Cerebellar cortex (tissue), 1 donor: ENCODE measurements around the gene KMO.
A peak's percentile ranks its signal among the peaks of the same experiment; 100 is the strongest.

ENCODE experiments used
- DNase-seq: peaks from one replicate; pipeline ENCODE4 v3.0.0-alpha.2; 2015; ENCODE audit warnings: low spot score

Gene KMO

DNA sequence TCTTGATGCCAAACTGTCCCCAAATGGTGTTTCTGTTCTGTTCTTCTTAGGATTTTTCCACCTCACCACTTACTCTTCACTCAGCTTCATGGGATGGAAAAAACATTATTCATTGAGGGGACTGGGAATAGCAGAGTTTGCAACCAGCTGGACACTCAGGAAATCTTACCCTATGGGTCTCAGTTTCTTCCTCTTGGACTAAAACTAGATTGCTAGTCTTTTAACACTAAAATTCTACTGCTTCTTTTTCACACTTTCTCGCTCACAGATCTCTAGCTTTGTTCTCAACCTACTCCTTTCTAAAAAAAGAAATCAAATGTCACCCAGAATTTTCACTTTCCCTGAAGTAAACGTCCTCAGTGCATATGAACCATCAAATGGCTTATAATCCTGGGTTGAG is 4.8 kb downstream of the KMO start:
- DNase-seq, result no peak

GRCh38 chr1:241542199-241542907 is 10.2 kb downstream of the KMO start:
- no peak for DNase-seq

- no peak for DNase-seq
These were observed 15.8 kb downstream of the KMO start for GRCh38 chr1:241548008-241548407.

DNA sequence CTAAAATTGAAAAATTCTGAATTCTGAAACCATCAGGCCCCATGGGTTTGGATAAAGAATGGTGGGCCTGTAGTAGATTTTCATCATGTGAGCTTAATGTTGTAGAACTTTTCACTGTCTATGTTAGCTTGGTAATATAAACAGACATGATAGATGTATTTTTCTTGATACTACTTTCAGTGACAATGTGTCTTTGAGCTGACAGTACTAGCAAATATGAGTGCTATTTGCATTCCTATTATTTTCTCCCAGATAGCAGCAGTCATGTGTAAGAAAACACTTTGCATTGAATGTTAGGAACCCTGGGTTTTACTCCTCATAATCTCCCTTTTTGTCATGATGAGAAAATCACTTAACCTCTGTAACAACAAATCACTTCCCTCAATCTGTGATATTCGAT is 18.1 kb downstream of the KMO start:
- no peak for DNase-seq

GRCh38 chr1:241551759-241552638 is 19.8 kb downstream of the KMO start:
- no peak for DNase-seq

DNA sequence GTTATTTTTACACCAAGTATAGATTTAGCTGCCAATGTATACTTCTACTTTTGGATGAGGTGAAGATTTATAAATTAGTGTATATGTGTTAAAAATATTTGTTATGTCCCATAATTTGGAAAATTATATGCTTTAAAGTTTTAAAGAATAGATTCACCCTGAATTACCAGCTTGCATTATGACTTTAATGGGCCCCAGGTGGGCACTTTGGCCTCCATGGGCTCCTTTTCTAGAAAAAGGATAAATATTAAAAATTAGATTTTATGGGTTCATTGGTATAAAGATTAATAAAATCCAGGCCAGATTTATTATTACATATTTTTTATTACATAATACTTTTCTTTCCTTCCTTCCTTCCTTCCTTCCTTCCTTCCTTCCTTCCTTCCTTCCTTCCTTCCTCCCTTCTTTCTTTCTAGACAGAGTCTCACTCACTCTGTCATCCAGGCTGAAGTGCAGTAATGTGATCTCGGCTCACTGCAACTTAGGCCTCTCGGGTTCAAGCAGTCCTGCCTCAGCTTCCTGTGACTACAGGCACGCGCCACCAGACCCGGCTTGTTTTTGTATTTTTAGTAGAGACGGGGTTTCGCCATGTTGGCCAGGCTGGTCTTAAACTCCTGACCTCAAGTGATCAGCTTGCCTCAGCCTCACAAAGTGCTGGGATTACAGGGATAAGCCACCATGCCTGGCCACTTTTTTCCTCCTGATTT is 21.9 kb downstream of the KMO start:
- DNase-seq, result no peak

DNA sequence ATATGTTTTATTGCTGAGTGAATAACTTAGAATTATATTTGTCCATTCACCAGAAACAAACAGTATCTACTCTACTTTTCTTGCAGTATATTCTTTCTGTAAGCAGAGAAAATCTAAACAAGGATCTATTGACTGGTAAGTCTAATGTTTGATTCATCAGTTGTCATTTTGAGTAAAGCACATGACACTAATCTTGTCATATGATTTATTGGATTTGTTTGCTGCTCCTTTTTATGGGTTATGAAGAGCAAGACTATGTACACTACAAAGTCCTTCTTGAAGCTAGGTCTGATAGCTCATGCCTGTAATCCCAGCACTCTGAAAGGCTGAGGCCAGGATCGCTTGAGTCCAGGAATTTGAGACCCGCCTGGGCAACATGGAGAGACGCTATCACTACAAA is 23.3 kb downstream of the KMO start:
- no peak for DNase-seq

GRCh38 chr1:241557031-241557430 is 24.9 kb downstream of the KMO start:
- no peak for DNase-seq

DNA sequence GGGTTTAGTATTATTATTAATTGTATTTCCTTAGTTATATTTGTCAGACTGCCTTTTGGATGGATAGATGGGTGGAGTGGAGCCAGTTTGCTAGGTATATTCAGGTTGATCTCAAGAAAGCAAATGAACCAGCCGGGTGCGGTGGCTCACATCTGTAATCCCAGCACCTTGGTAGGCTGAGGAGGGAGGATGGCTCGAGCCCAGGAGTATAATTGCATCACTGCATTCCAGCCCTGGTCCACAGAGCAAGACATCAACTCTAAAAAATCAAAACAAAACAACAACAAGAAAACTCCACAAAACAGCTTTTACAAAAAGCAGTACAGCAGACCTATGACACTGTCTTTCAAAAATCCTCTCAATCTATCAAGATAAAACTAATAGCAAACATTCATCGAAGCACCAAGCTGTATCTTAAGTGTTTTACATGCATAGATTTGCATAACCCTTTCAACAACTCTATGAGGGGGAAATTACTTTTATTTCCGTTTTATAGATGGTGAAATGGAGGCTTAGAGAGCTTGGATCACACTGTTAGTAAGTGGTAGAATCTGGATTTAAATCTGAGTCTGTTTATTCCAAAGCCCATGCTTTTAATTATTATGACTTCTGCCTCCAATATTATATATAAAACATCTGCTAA is 25.5 kb downstream of the KMO start:
- DNase-seq, result no peak

DNA sequence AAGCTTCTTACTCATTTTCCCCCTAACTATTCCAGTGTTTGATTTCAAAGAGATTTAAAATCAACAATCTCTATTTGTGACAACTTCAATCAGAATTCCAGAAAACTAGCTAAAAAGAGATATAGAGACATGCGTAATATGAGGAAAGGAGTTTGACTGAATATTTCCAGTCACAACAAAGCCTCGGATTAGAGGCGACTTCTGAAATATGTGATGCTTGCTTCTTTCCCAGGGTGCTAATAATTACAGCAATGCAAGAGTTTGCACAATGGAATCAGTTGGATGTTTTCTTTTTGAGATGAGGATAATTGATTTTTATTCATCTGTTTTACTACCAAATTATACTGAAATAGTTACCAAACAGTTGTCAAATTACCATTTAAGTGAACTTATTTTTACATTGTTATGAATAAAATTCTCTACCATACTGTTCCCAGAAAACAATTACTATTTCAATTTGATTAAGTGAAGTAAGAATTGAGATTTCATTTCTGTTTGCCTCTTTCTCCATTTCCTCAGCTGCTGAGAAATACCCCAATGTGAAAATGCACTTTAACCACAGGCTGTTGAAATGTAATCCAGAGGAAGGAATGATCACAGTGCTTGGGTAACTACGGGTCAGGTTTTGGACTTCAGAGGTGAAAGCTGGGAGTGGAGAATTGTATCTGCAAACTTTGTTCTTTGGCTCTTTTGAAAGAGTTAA is 28.1 kb downstream of the KMO start:
- DNase-seq, result no peak

DNA sequence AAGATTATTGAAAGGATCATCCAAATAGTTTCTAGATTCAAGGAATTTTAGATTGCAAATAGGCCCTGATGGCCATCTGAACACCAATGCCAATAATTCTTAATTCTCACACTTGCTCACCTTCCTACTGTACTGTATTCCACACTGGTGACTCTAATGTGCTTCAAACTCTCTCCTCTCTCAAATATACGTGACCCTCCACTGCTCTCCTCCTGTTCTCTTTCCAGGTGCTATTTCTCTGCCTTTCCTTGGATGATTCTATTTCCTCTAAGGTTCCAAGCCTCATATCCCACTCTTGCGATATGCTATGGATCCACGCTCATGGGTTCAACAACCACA is 28.6 kb downstream of the KMO start:
- DNase-seq, result no peak

- DNase-seq, result no peak
These were observed 37.7 kb downstream of the KMO start for GRCh38 chr1:241569848-241570247.

DNA sequence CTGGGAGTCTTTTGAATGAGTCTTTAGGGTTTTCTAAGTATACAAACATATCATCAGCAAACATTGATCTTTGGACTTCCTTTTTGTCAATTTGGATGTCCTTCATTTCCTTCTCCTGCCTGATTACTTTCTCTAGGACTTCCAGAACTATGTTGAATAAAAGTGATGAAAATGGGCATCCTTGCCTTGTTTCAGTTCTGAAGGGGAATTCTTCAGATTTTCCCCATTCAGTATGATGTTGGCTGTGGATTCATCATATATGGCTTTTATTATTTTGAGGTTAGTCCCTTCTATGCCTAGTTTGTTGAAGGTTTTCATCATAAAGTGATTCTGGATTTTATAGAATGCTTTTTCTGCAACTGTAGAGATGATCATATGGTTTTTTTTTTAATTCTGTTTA is 42.0 kb downstream of the KMO start:
- no peak for DNase-seq

DNA sequence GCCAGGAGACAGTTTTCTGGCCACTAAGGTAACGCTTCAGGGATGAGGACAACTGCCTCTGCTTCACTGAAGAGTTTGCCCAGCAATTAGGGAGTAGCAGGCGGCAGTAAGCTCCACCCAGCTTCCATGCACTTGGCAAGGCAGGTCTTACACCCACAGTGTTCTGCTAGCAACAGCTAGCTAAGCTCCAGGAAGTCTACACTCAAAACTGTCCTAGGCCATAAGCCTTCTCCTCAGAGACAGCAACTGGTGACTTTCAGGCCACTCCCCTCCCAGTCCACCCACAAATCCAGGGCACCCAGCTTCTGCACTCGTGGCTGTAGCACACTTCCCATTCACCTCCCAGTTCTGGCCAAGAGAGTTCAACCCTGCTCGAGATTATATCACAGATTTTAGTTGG is 47.3 kb downstream of the KMO start:
- no peak for DNase-seq

- DNase-seq, result no peak
These were observed 50.7 kb downstream of the KMO start for GRCh38 chr1:241582921-241583321.

DNA sequence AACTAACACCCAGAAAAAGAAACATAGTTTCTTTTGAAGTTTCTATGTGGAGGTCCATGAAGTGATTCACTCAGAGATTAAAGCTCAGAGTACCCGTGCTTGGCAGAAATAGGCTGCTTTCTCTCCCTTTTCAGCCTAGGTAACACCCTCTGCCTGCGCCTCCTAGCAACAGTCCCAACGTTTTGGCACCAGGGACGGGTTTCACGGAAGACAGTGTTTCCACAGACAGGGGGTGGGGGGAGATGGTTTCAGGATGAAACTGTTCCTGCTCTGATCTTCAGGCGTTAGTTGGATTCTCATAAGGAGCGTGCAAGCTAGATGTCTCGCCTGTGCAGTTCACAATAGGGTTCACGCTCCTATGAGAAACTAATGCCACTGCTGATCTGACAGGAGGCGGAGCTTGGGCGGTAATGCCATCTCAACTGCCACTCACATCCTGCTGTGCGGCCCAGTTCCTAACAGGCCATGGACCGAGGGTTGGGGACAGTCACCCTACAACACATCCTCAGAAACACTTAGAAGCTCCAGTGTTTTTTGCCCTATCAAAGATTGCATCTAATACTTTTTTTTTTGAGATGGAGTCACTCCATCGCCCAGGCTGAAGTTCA is 54.8 kb downstream of the KMO start:
- DNase-seq, result peak; percentile 7

DNA sequence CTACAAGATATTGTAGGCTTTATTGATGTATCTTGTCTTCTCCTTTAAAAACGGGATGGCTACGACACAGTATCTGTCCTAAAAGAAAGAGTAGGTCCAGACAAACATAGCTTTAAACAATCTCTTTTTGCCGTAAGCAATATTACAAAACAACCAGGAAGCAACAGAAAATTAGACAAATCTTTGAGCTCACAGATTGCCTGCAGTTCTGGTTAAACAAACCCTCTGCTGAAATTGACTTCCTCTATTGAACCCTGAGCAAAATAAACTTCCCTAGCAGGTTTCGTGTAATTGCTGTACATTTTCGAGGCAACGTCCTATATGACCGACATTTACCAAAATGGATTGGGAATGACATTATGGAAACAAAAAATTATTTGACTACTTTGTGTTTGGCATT is 57.3 kb downstream of the KMO start:
- no peak for DNase-seq

DNA sequence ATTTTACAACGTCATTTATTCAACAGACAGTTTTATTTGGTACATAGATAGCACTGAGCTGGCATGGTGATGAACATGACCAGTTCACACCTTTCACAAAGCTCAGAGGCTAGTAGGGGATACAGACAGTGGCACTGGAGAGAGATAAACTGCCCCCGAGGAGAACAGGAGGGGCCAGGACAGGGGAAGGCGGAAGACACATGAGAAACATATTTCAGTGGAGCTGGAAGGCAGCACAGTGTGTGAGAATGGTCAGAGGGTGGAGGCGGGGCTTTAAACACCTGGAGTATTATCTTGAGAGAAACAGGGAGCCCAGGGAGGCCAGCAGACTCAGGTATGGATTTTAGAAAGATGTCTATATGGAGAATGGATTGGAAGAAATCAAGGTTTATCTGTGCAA is 58.5 kb downstream of the KMO start:
- no peak for DNase-seq

GRCh38 chr1:241591317-241591716 is 59.1 kb downstream of the KMO start:
- no peak for DNase-seq

DNA sequence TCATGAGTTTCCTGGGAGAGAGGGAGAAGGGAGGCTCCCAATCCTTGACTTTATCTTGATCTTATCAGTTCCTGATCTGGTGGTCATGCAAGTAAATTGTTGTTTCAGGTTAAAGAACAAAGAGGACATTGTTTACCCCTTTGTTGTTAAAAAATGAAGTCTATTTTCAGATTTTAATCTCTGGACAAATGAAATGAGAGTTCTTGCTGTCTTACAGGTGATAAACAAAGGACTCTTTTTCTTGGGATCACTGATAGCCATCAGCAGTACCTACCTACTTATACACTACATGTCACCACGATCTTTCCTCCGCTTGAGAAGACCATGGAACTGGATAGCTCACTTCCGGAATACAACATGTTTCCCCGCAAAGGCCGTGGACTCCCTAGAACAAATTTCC is 59.6 kb downstream of the KMO start:
- DNase-seq, result no peak

GRCh38 chr1:241592273-241592958 is 60.2 kb downstream of the KMO start:
- DNase-seq, result no peak
